Stomach (tissue), 9 donors: Measurements from ENCODE around the gene HPS1. TPM values are rescaled to one million over a fixed set of nuclear protein-coding genes. Genes with fewer than 3 reads are reported as not detected.

ENCODE experiments used
- DNase-seq, 2 donors: peaks; one replicate each; pipeline versions ENCODE4 v3.0.0 to v3.0.0-alpha.2; 2013 to 2019
- H3K27ac ChIP-seq, 5 donors: fragments of 200-600 bp in 4 of 5; sonication (generic) in 4 of 5; one replicate each; pipeline ENCODE4 v1.5.1; 2013 to 2019; ENCODE audit warnings: mild to moderate bottlenecking in 1 of 5, moderate library complexity in 1 of 5
- H3K27me3 ChIP-seq, 3 donors: fragments of 200-600 bp; sonication (generic); one replicate each; pipeline ENCODE4 v1.5.1; 2017 to 2019; ENCODE audit warnings: mixed run types in 1 of 3
- H3K36me3 ChIP-seq, 4 donors: fragments of 200-600 bp; sonication (generic); 1 replicate in 3 of 4; 2 replicates in 1 of 4; pipeline ENCODE4 v1.5.1; 2016 to 2019
- H3K4me1 ChIP-seq, 4 donors: fragments of 200-600 bp; sonication (generic); one replicate each; pipeline ENCODE4 v1.5.1; 2016 to 2019
- H3K4me3 ChIP-seq, 4 donors: fragments of 200-600 bp; sonication (generic) in 3 of 4; one replicate each; pipeline ENCODE4 v1.5.1; 2016 to 2019; ENCODE audit warnings: mild to moderate bottlenecking in 1 of 4
- H3K9me3 ChIP-seq, 4 donors: fragments of 200-600 bp; sonication (generic); one replicate each; pipeline ENCODE4 v1.5.1; 2016 to 2019
- EP300 ChIP-seq: sonication (generic); formaldehyde crosslinking; IDR thresholded peaks from one replicate; pipeline ENCODE4 v1.6.1; 2017; ENCODE audit warnings: antibody characterized with exemption
- POLR2A ChIP-seq, 4 donors: fragments of 450-650 bp; IDR thresholded peaks; one replicate each; pipeline ENCODE4 v1.6.1; 2016; ENCODE audit warnings: antibody characterized with exemption in 4 of 4, control low read depth in 2 of 4, mild to moderate bottlenecking in 1 of 4, moderate library complexity in 1 of 4
- POLR2AphosphoS5 ChIP-seq, 3 donors: sonication (generic); formaldehyde crosslinking; IDR thresholded peaks; one replicate each; pipeline ENCODE4 v1.6.1; 2016; ENCODE audit warnings: antibody characterized with exemption in 3 of 3
- WGBS, 5 donors: extraction: QIAGEN DNeasy Blood & Tissue Kit in 3 of 5; methylation state at CpG; one replicate each; pipeline versions ENCODE4 v1.1.5 to v1.1.7; 2013 to 2018; 5-methylcytosine and 5-hydroxymethylcytosine counted together
- intact Hi-C: fragments of 100-400 bp; cut with DNase I; formaldehyde crosslinking; loops from one replicate; pipeline ENCODE4 v1.15.1; 2023; ENCODE audit warnings: low total_unique reads
- polyA plus RNA-seq, 3 donors: library from polyadenylated mRNA; stranded (reverse); fragments of 200-250 nt; gene quantifications; one replicate each; pipeline ENCODE4 v1.2.3, GENCODE V29; 2013
- total RNA-seq, 5 donors: library from RNA; depleted of rRNA; stranded (reverse); fragments of >200 nt; gene quantifications; one replicate each; pipeline versions ENCODE4 v1.1.0 to v1.2.3, GENCODE V29; 2014 to 2016
- TF ChIP-seq, protein P1 (sequence below), 7 experiments: fragments of 450-650 bp in 4 of 7; fragments of 200-600 bp in 3 of 7; sonication (generic) in 3 of 7; IDR thresholded peaks; one replicate each; pipeline ENCODE4 v1.5.1; 2016 to 2019; ENCODE audit warnings: antibody characterized with exemption in 7 of 7, control low read depth in 2 of 7, mild to moderate bottlenecking in 1 of 7
- donor health status: healthy with polysubstance abuse.
- donor health status: Bipolar disorder and iron deficiency.
- donor health status: healthy.

The HPS1 gene
- total and polyA plus RNA-seq, 8 donors = 15.1 to 140 (median 49.1) TPM

- 92 to 98% (median 95%) methylated on average over 5 to 10 of the region's 10 CpGs for WGBS, 5 donors
- Histone ChIP-seq H3K27ac (no peak overlapping the region), H3K27me3 (no peaks in the 10 kb centered on the region), H3K4me1 (no peaks in the 10 kb centered on the region), H3K4me3 (no peak overlapping the region), H3K9me3 (no peaks in the 10 kb centered on the region), H3K36me3 (peaks cover 39 to 99% (median 91%) of the 10 kb centered on the region in 4 donors)
- intact Hi-C loops = no loop called here
- DNase-seq = no peak
- TF ChIP-seq POLR2AphosphoS5 (IDR thresholded peaks at IDR 0.05) (no peak), POLR2A (IDR thresholded peaks at IDR 0.05) (no peak), EP300 (no peak)
- TF ChIP-seq, protein P1, sequence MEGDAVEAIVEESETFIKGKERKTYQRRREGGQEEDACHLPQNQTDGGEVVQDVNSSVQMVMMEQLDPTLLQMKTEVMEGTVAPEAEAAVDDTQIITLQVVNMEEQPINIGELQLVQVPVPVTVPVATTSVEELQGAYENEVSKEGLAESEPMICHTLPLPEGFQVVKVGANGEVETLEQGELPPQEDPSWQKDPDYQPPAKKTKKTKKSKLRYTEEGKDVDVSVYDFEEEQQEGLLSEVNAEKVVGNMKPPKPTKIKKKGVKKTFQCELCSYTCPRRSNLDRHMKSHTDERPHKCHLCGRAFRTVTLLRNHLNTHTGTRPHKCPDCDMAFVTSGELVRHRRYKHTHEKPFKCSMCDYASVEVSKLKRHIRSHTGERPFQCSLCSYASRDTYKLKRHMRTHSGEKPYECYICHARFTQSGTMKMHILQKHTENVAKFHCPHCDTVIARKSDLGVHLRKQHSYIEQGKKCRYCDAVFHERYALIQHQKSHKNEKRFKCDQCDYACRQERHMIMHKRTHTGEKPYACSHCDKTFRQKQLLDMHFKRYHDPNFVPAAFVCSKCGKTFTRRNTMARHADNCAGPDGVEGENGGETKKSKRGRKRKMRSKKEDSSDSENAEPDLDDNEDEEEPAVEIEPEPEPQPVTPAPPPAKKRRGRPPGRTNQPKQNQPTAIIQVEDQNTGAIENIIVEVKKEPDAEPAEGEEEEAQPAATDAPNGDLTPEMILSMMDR (IDR thresholded peaks at IDR 0.05) = no peak
These were observed 24.6 kb downstream of the HPS1 start for GRCh38 chr10:98422182-98422581.

GRCh38 chr10:98420786-98421185 is 25.9 kb downstream of the HPS1 start:
- no peak for TF ChIP-seq POLR2A (IDR thresholded peaks at IDR 0.05)
- TF ChIP-seq, protein P1 (IDR thresholded peaks at IDR 0.05) = no peak
- TF ChIP-seq POLR2AphosphoS5 (IDR thresholded peaks at IDR 0.05) = no peak
- no peak for TF ChIP-seq EP300
- intact Hi-C loops = no loop called here
- no peak overlapping the region for H3K4me3 ChIP-seq

GRCh38 chr10:98419469-98420261 is 27.1 kb downstream of the HPS1 start:
- Histone ChIP-seq H3K4me1 (peaks cover 9 to 14% (median 11%) of the 10 kb centered on the region in 4 donors), H3K9me3 (no peaks in the 10 kb centered on the region), H3K27me3 (no peaks in the 10 kb centered on the region), H3K4me3 (no peak overlapping the region), H3K36me3 (peaks cover 39 to 83% (median 79%) of the 10 kb centered on the region in 4 donors), H3K27ac (no peak overlapping the region)
- 92 to 95% (median 92%) methylated on average over 16 to 17 of the region's 17 CpGs for WGBS, 5 donors
- TF ChIP-seq EP300 (no peak), POLR2AphosphoS5 (IDR thresholded peaks at IDR 0.05) (no peak), POLR2A (IDR thresholded peaks at IDR 0.05) (no peak)
- TF ChIP-seq, protein P1 (IDR thresholded peaks at IDR 0.05) = no peak
- DNase-seq = no peak
- intact Hi-C loops = no loop called here

More at GRCh38 chr10:98420786-98421185, 25.9 kb downstream of the HPS1 start:
- Histone ChIP-seq H3K27me3 (no peaks in the 10 kb centered on the region), H3K4me1 (peaks cover 0 to 3% (median 2%) of the 10 kb centered on the region in 4 donors), H3K9me3 (no peaks in the 10 kb centered on the region), H3K27ac (no peak overlapping the region), H3K36me3 (peaks cover 39 to 94% (median 89%) of the 10 kb centered on the region in 4 donors)
- WGBS, 5 donors = 86 to 92% (median 87%) methylated on average over 9 of the region's 9 CpGs
- no peak for DNase-seq

DNA sequence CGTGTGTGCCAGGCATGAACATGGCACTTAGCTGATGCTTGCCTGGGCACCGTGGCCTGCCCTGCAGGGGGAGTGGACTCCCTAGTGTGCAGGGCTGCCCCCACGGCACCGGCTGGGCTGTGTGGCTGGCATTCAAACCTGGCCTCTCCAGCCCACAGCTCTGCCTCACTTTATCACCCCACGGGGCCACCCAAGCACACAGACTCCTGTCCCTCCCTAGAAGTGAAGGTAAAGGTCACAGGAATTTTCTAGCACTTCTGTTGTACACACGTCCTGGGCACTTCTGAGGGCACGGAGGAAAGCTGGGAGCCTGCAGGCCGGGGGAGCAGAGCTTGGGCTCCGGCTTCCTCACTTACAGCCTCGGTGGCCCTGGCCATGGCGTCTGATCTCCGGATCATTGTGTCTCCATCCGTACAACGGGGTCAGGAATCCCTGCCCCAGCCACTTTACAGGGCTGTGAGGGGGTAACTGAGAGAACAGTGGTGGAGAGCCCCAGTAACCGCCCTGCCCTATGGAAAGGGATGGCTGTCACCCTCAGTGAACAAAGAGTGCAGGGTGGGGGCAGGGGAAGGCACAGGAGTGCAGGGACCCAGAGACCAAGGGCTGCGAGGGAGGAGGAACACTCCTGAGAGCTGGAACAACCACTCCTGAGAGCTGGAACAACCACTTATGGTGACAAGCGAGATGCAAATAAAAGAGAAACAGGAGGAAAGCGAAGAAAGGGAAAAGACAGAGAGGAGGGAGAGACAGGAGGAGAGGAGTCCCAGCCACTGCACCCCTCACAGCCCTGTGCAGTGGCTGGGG is 27.9 kb downstream of the HPS1 start:
- DNase-seq = no peak
- no peaks in the 10 kb centered on the region for H3K9me3 ChIP-seq
- WGBS, 5 donors = 88 to 95% (median 93%) methylated on average over 18 of the region's 18 CpGs
- peaks cover 38 to 75% (median 72%) of the 10 kb centered on the region in 4 donors for H3K36me3 ChIP-seq
- no peak for TF ChIP-seq POLR2A (IDR thresholded peaks at IDR 0.05)
- no peak for TF ChIP-seq EP300
- no peak overlapping the region for H3K4me3 ChIP-seq
- H3K4me1 ChIP-seq = peaks cover 16 to 22% (median 19%) of the 10 kb centered on the region in 4 donors
- intact Hi-C loops = no loop called here
- no peaks in the 10 kb centered on the region for H3K27me3 ChIP-seq
- H3K27ac ChIP-seq = no peak overlapping the region
